Suprapubic skin (tissue), 4 donors: ENCODE measurements around the gene KSR1.

Experiments used
- CTCF ChIP-seq, 2 donors: fragments of 200-600 bp in 1 of 2; fragments of 450-650 bp in 1 of 2; sonication (generic) in 1 of 2; IDR thresholded peaks; one replicate each; pipeline ENCODE4 v1.5.1; 2016 to 2019; ENCODE audit warnings: antibody characterized with exemption in 2 of 2, mild to moderate bottlenecking in 1 of 2, moderate library complexity in 1 of 2
- POLR2A ChIP-seq, 2 donors: fragments of 450-650 bp; IDR thresholded peaks; one replicate each; pipeline ENCODE4 v1.6.1; 2017; ENCODE audit warnings: antibody characterized with exemption in 2 of 2, mild to moderate bottlenecking in 2 of 2, moderate library complexity in 2 of 2
- POLR2AphosphoS5 ChIP-seq, 3 donors: sonication (generic); formaldehyde crosslinking; IDR thresholded peaks; one replicate each; pipeline ENCODE4 v1.6.1; 2017; ENCODE audit warnings: antibody characterized with exemption in 3 of 3

- TF ChIP-seq POLR2AphosphoS5 (IDR thresholded peaks at IDR 0.05) (no peak), CTCF (IDR thresholded peaks at IDR 0.05) (no peak), POLR2A (IDR thresholded peaks at IDR 0.05) (no peak)
Measured at GRCh38 chr17:27581016-27581415, 124.8 kb downstream of the KSR1 start.
